Lower leg skin (tissue), 3 donors: ENCODE measurements around the gene SPTLC1.

ENCODE experiments used
- CTCF ChIP-seq, 3 donors: fragments of 450-650 bp; IDR thresholded peaks; one replicate each; pipeline ENCODE4 v1.5.1; 2016; ENCODE audit warnings: antibody characterized with exemption in 3 of 3, mild to moderate bottlenecking in 3 of 3, moderate library complexity in 2 of 3
- POLR2A ChIP-seq, 2 donors: fragments of 450-650 bp; IDR thresholded peaks; one replicate each; pipeline ENCODE4 v1.6.1; 2016 to 2017; ENCODE audit warnings: antibody characterized with exemption in 2 of 2, mild to moderate bottlenecking in 1 of 2, moderate library complexity in 1 of 2

- TF ChIP-seq CTCF (IDR thresholded peaks at IDR 0.05) (no peak), POLR2A (IDR thresholded peaks at IDR 0.05) (no peak)
These were observed 67.7 kb downstream of the SPTLC1 start for GRCh38 chr9:92047500-92047899.
